Fibroblast of skin of left quadriceps (primary cell): ENCODE results near the gene FNBP1L.
A peak's percentile ranks its signal among the peaks of the same experiment; 100 is the strongest.
"Not testable (repeated sequence)": the region's sequence is repeated elsewhere in the genome, so short reads cannot be mapped to it uniquely, and the experiment has no call there.

Source experiments
- DNase-seq, 2 experiments: peaks; one replicate each; pipeline ENCODE4 v3.0.0-alpha.2; 2013; ENCODE audit warnings: low read depth in 2 of 2

The FNBP1L gene

DNA sequence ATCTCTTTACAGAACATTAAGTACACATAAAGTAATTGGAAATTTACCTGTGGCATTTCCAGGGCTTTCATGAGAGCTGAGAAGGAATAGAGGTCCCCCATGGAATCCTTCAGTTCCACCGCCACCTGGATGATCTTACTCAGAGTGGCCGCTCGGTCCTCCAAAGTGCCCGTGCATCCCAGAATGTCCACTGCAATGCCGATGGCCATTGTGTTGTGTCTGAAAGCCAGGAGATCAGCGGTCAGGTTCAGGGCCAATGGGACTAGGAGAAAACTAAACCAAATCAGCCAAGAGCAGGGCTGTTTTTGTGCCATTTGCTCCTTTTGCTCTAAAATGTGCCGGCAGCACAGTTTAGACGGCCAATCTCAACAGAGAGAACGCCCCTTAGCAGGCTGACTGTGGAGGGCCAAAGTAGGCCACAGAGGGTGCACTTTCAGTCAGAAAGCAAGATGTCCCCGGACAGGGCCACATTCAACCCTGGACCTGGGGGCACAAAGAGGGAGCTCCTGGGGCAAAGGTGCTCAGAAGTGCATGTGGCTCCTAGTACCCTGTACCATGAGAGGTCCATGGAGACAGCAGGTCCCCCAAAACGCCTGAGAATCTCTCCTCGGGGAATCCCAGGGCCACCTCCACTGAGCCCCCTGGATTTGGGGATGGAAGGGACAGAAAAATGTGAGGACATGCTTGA, 123.8 kb downstream of the FNBP1L start:
- no peak for DNase-seq

- DNase-seq, result no peak
Measured at GRCh38 chr1:93573940-93574469, 126.1 kb downstream of the FNBP1L start.

DNA sequence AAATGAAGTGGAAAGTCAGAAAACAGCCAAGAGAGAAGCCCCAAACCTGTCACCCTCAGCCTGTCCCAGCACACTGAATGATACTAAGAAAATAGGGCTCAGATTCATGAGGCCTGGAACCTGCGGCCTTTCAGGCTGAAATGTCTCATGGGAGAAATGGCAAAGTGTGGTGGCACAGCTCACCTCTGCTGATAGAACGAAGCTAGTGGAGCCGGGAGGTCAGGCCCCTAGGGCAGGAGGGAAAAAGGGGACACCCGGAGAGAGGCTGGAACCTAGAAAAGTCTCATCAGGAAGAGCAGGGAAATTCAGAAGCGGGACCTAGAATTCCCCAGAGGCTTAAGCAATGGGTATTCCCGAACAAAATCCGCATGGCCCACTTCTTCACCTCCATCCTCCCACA, 126.6 kb downstream of the FNBP1L start:
- DNase-seq, result no peak

- DNase-seq, result no peak
Measured at GRCh38 chr1:93574991-93575390, 127.1 kb downstream of the FNBP1L start.

GRCh38 chr1:93575621-93576284, 127.8 kb downstream of the FNBP1L start:
- no peak for DNase-seq

DNA sequence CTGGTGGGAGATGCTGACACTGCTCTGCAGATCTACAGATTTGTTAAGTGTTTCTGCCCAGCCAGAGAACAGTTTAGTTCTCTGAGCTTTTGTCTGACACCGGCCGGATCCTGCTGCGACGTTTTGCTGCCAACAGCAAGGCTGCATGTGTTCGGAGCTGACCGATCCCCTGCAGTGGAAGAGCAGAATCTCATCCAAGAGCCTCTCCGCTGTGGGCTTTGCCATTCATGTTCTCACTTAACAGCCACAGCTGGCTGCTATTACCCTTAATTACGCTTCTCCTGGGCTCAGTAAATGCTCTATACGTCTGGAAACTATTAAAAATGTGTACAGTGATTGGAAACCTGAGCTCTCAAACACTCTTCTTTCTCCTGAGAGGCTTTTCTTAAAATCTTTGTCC, 128.4 kb downstream of the FNBP1L start:
- peak; percentile 74 to 76 for DNase-seq

DNA sequence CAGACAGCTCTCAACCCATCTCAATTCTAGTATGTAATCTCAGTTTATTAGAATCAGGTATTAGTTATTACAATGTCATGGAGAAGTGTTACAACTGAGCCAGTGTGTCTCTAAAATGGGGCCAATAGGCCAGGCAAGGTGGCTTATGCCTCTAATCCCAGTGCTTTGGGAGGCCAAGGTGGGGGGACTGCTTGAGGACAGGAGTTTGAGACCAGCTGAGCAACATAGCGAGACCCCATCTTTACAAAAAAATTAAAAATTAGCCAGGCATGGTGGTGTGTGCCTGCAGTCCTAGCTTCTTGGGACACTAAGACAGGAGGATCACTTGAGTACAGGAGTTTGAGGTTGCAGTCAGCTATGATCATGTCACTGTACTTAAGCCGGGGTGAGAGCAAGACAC, 128.8 kb downstream of the FNBP1L start:
- DNase-seq, result no peak

DNA sequence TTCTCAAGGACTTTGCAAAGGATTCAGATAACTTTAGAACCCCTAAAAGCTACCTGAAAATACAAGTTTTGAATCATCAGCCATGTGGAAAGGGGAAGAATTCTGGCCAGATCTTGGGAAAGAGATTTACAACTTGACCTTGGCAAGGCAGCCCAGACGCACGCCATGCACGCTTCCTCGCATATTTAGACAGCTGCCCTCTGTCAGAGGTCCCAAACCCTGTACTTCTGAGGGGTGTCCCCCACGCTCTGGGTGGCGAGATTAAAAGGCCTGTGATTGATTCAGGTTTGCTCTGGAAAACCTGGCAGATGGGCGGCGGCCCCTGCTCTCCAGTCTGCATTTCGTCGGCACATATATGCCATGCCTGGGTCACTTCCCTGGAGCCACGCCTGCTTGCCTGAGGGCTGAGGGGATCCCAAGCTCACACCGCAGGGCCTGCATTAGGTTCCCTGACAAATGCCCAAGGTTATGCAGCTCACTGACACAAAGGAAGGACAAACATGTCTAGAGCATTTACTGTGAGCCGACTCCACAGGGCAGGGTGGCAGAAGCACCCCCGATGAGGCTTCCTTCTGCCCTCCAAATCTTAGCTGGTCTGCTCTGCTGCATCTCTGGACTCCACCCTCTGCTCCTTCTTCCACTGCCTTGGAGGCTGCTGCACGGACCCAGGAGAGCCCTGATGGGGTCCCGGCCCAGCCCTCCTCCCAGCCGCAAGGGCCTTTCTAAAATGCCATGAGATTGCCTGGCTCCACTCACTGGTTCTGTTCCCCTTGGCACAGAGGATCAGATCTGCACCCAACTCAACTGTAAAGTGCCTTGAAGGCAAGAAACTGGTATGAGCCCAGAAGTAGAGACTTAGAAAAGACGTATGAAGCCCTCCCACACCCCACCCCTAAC, 129.9 kb downstream of the FNBP1L start:
- no peak for DNase-seq

GRCh38 chr1:93578433-93578830, 130.5 kb downstream of the FNBP1L start:
- DNase-seq, result no peak

DNA sequence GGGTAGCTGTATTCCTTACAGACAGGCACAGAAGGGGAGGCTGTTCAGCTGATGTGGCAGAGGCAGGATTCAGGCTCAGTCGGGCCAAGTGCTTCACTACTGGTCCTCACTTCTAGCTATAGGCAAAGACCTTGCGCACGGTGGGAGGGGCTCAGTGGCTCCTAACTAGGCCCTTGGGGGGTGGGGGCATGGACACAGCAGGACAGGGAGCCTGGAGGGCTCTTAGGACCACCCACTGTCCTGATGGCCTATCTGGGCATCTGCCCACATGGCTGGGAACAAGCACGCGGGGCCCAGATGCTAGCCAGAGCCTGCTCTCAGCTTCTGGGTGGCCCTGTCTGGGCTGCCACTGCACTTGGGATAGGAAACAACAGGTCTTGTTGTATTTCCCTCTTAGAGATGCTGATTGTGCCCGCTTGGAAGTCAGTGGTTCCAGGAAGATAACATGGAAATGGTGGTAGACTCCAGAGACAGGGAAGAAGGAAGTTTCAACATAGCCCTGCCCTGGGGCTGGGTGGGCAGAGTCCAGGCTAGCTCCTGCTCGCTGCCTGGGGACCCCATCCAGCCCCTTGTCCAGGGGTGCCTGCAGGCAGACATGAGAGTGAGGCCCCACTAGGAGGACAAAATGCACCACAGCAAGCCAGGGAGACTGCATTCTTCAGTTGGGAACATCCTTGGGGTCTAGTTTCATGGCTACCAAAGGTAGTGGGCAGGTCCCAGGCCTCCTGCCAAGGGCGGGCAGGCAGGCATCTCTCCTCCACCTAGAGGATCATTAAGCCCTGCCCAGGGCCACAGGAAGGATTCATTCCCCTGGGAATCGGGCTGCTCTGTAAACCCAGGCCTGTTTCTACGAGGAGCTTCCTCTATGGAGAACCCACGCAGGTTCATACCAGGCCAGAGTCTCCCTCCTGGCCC, 131.2 kb downstream of the FNBP1L start:
- DNase-seq, result no peak

DNA sequence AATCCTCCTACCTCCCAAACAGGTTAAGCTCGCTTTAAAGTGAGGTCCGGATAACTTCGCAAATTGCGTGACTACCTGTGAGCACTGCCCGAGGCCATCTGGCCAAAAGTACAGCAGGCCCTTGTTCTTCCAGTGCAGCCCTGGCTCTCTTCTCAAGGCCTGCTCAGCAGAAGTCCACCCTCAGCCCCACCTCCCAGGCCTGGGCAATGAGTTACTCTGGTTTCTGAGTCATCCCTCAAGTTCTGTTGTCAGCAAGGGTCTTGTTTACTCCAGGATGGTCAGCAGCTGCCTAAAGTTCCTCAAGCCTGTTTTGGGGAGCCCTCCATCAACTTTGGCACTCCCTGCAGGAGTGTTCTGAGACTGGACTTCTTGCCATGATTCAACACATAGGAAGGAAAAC, 132.0 kb downstream of the FNBP1L start:
- DNase-seq, result no peak

DNA sequence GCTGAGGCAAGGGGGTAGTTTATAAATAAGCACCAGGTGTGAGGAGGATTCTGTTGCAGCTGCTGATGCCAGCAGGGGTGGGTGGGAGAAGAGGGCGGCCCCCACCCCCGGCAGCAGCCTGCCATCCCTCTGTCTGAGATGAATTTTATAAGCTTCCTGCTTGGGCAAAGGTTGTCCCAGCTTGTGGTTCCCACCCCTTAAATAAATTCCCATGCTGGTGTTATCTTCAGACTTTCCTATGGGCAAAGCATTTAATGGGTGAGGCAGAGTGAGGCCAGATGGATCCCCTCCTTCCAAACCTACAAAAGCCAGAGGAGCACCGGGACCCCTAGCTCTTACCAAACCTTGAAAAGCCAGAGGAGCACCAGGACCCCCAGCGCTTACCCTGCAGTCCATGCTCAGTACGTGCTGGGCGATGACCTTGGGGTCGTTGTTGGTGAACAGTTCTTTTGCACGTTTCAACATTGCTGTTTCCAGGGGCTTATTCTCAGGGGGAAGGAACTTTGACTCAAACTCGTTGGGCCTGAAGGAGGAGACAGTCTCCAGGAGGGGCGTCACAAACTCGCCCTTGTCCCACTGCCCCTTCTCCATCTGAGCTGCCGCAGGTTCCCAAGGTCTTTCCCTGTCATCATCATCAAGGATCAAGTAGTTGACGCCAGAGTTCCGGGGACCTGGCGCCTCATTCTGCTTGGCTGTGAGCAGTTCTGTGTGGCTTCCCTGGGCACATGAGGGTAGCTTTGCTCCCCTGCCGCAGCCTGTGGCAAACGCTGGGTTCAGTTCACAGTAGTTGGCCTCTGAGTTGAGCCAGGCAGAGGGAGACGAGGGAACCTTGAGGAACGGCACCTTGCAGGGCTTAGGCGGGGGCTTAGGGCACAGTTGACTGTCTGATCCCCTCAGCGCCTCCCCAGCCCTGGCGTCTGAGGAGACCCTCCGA, 134.3 kb downstream of the FNBP1L start:
- DNase-seq, result no peak

GRCh38 chr1:93584261-93585003, 136.5 kb downstream of the FNBP1L start:
- DNase-seq, result peak; percentile 68 to 71

GRCh38 chr1:93585059-93585966, 137.4 kb downstream of the FNBP1L start:
- DNase-seq, result no peak

DNA sequence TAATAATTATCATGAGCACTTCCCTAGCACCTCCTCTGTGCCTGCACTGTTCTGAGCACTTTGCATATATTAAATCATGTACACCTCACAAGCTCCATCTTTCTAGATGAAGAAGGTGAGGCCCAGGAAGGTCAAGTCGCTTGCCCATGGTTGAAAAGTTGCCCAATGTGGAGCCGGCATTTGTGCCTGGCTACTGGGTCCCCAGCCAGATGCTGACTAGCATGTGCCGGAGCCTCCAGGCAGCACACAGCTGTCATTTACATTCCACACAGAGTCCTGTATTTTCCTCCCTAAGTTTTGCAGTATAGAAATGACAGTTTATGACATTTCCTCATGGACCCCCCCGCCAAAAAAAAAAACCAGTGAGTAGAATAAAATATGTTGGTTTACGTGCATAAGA, 139.4 kb downstream of the FNBP1L start:
- DNase-seq, result no peak

GRCh38 chr1:93588206-93588605, 140.3 kb downstream of the FNBP1L start:
- DNase-seq, result no peak

DNA sequence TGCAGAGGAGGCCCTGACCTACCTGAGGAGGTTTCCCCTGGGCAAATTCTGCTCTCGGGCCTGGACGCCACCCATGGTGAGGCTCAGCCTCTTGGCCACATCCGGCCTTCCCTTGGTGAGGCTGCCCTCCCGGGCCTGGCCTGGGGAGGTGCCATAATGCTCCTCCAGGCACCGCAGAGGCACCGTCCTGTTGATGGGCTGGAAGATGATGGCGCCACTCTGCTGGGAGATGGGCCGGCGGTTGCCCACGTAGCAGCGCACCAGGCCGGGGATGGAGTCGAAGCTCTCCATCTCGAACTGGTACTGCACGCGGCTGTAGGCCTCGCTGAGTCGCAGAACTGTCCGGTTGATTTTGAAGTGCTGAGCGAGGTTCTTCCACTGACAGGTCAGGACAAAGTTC, 141.0 kb downstream of the FNBP1L start:
- no peak for DNase-seq

DNA sequence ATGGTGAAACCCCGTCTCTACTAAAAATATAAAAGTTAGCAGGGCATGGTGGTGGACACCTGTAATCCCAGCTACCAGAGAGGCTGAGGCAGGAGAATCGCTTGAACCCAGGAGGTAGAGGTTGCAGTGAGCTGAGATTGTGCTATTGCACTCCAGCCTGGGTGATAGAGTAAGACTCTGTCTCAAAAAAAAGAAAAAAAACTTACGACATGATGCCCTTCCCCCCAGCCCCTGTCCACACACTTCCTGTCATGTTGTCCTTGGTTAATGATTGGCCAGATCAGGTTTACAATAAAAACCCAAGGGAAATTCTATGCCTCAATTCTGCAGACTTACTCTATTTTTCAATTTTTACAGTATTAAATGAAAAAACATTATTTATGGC, 143.4 kb downstream of the FNBP1L start:
- not testable (repeated sequence) for DNase-seq
